Measurements from ENCODE around the gene ZNF396. TPM values are rescaled to one million over a fixed set of nuclear protein-coding genes. Genes with fewer than 3 reads are reported as not detected.

ZNF396 gene
- polyA plus RNA-seq, 3 donors, result 1.0 to 1.9 (median 1.1) TPM

DNA sequence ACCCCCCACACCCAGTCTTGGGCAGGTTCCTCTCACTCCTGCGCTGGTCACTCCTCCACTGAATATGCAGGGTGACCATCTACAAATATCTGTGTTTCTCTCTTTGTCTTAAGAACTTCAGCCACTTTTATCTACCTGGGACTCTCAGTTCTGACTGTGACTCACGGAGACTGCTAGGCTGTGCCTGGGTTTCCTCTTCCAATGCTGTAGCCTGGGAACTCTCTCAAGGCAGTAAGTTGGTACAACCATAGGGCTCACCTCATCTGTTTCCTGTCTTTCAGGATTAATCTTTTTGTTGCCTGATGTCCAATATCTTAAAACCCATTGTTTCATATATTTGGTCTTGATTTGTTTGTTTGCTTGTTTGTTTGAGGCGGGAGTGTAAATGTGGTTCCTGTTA, 47.2 kb upstream of the ZNF396 start:
- H3K27me3 Mint-ChIP-seq (ENCODE audit: low read depth in 3 of 3), result peaks cover 0 to 4% (median 0%) of the 10 kb centered on the region in 3 donors
- TF ChIP-seq, protein P1, sequence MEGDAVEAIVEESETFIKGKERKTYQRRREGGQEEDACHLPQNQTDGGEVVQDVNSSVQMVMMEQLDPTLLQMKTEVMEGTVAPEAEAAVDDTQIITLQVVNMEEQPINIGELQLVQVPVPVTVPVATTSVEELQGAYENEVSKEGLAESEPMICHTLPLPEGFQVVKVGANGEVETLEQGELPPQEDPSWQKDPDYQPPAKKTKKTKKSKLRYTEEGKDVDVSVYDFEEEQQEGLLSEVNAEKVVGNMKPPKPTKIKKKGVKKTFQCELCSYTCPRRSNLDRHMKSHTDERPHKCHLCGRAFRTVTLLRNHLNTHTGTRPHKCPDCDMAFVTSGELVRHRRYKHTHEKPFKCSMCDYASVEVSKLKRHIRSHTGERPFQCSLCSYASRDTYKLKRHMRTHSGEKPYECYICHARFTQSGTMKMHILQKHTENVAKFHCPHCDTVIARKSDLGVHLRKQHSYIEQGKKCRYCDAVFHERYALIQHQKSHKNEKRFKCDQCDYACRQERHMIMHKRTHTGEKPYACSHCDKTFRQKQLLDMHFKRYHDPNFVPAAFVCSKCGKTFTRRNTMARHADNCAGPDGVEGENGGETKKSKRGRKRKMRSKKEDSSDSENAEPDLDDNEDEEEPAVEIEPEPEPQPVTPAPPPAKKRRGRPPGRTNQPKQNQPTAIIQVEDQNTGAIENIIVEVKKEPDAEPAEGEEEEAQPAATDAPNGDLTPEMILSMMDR (IDR thresholded peaks at IDR 0.05), result no peak
- no peak overlapping the region for H2AFZ ChIP-seq (ENCODE audit: insufficient read depth, low read depth, low read length, poor library complexity, severe bottlenecking)
- H3K4me1 Mint-ChIP-seq, result no peaks in the 10 kb centered on the region
- H3K79me2 ChIP-seq (ENCODE audit: insufficient read depth, low read length), result no peaks in the 10 kb centered on the region
- no peaks in the 10 kb centered on the region for H3K4me1 ChIP-seq (ENCODE audit: control insufficient read depth in 1 of 2, insufficient read depth in 2 of 2, low read length in 2 of 2)
- H3K9me3 ChIP-seq (replicated peaks in 1 of 2; ENCODE audit: control insufficient read depth in 1 of 2, insufficient read depth in 1 of 2, low read length in 2 of 2), result no peaks in the 10 kb centered on the region
- no peak overlapping the region for H3K9ac ChIP-seq (ENCODE audit: insufficient read depth, low read length, poor library complexity, severe bottlenecking)
- no peak overlapping the region for H3K4me3 Mint-ChIP-seq
- 94% methylated on average over 2 of the region's 3 CpGs for WGBS (ENCODE audit: insufficient coverage)
- intact Hi-C loops (cut with micrococcal nuclease), result no loop called here
- H3K4me3 ChIP-seq (replicated peaks in 1 of 3; ENCODE audit: low read depth in 2 of 3, low read length in 3 of 3), result no peak overlapping the region
- peaks cover 0 to 2% (median 0%) of the 10 kb centered on the region in 7 donors for H3K9me3 Mint-ChIP-seq
- H3K4me2 ChIP-seq (replicated peaks; ENCODE audit: extremely low read depth, low read length, poor library complexity, severe bottlenecking), result no peak overlapping the region
- H3K27me3 ChIP-seq (ENCODE audit: control insufficient read depth in 2 of 2, insufficient read depth in 2 of 2, low read length in 2 of 2), result no peaks in the 10 kb centered on the region
- no peaks in the 10 kb centered on the region for H3K36me3 ChIP-seq (replicated peaks in 1 of 2; ENCODE audit: control insufficient read depth in 1 of 2, insufficient read depth in 2 of 2, low read length in 2 of 2)
- no peaks in the 10 kb centered on the region for H4K20me1 ChIP-seq (ENCODE audit: insufficient read depth, low read length)
- H3K27ac Mint-ChIP-seq, result no peak overlapping the region
- DNase-seq, result no peak
- H3K36me3 Mint-ChIP-seq, result no peaks in the 10 kb centered on the region
- no peak overlapping the region for H3K27ac ChIP-seq (ENCODE audit: low read depth in 1 of 2, low read length in 2 of 2)

DNA sequence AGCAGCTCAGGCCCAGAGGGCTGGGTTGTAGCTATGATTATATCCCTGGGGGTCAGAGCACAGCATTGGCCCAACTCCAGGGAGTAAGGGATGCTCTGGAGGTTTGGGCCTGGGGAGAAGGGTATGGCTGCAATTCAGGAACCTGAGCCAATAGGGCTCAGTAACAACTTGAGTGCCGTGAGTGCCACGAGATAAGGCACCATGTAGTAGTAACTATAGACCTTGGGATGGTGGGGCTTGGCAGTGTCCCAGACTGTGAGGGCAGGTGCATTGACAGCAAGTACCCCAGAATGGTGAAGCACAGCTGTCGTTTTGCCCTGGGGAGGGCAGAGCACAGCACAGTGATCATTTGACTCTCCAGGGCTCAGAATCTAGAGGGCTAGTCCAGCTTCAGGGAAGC, 45.1 kb upstream of the ZNF396 start:
- H3K27ac ChIP-seq (ENCODE audit: low read depth in 1 of 2, low read length in 2 of 2), result no peak overlapping the region
- no peaks in the 10 kb centered on the region for H3K27me3 ChIP-seq (ENCODE audit: control insufficient read depth in 2 of 2, insufficient read depth in 2 of 2, low read length in 2 of 2)
- TF ChIP-seq, protein P1 (IDR thresholded peaks at IDR 0.05), result no peak
- Mint-ChIP-seq H3K27ac (no peak overlapping the region), H3K36me3 (no peaks in the 10 kb centered on the region), H3K4me1 (no peaks in the 10 kb centered on the region), H3K9me3 (peaks cover 4 to 10% (median 8%) of the 10 kb centered on the region in 7 donors), H3K4me3 (no peak overlapping the region), H3K27me3 (ENCODE audit: low read depth in 3 of 3) (peaks cover 0 to 7% (median 0%) of the 10 kb centered on the region in 3 donors)
- no peak for DNase-seq
- H3K4me1 ChIP-seq (ENCODE audit: control insufficient read depth in 1 of 2, insufficient read depth in 2 of 2, low read length in 2 of 2), result no peaks in the 10 kb centered on the region
- H3K9me3 ChIP-seq (replicated peaks in 1 of 2; ENCODE audit: control insufficient read depth in 1 of 2, insufficient read depth in 1 of 2, low read length in 2 of 2), result peaks cover 0 to 5% of the 10 kb centered on the region in 2 donors
- WGBS (ENCODE audit: insufficient coverage), result 85% methylated on average over 3 of the region's 3 CpGs
- no peak overlapping the region for H3K9ac ChIP-seq (ENCODE audit: insufficient read depth, low read length, poor library complexity, severe bottlenecking)
- no peak overlapping the region for H3K4me3 ChIP-seq (replicated peaks in 1 of 3; ENCODE audit: low read depth in 2 of 3, low read length in 3 of 3)
- no peaks in the 10 kb centered on the region for H3K79me2 ChIP-seq (ENCODE audit: insufficient read depth, low read length)
- no peaks in the 10 kb centered on the region for H3K36me3 ChIP-seq (replicated peaks in 1 of 2; ENCODE audit: control insufficient read depth in 1 of 2, insufficient read depth in 2 of 2, low read length in 2 of 2)
- H3K4me2 ChIP-seq (replicated peaks; ENCODE audit: extremely low read depth, low read length, poor library complexity, severe bottlenecking), result no peak overlapping the region
- no peaks in the 10 kb centered on the region for H4K20me1 ChIP-seq (ENCODE audit: insufficient read depth, low read length)
- intact Hi-C loops (cut with micrococcal nuclease), result no loop called here
- no peak overlapping the region for H2AFZ ChIP-seq (ENCODE audit: insufficient read depth, low read depth, low read length, poor library complexity, severe bottlenecking)

Data from CD14-positive monocyte (primary cell).